ENCODE results near the gene ARPP19. TPM values are rescaled to one million over a fixed set of nuclear protein-coding genes. Genes with fewer than 3 reads are reported as not detected.
A peak's percentile ranks its signal among the peaks of the same experiment; 100 is the strongest.
"Not testable (repeated sequence)": the region's sequence is repeated elsewhere in the genome, so short reads cannot be mapped to it uniquely, and the experiment has no call there.

The ARPP19 gene
- polyA plus RNA-seq, 1 of the 3 experiments (the other 2 are of a cell fraction) = 29.0 TPM

GRCh38 chr15:52565417-52566358, 3.1 kb downstream of the ARPP19 start:
- DNase-seq; H3K4me3 ChIP-seq (ENCODE audit: low read depth in 2 of 2, low read length in 1 of 2); H2AFZ ChIP-seq (ENCODE audit: low read depth); H3K9ac ChIP-seq; H3K36me3 ChIP-seq (replicated peaks in 1 of 2; ENCODE audit: control insufficient read depth in 1 of 2, insufficient read depth in 2 of 2, low read length in 1 of 2); H3K9me3 ChIP-seq; H3K27me3 ChIP-seq (ENCODE audit: insufficient read depth); H3K27ac ChIP-seq (ENCODE audit: low read depth in 2 of 2, low read length in 1 of 2); H3K9me2 ChIP-seq; H3F3A ChIP-seq (replicated peaks; ENCODE audit: insufficient read depth); POLR2A ChIA-PET: not testable (repeated sequence)
- 0 out of 2 replicates have a peak overlapping the region, but pooled peaks have one; percentile 20 for H3K4me2 ChIP-seq
- WGBS (ENCODE audit: low lambda C conversion rate) = 93% methylated on average over 13 of the region's 13 CpGs
- H3K4me1 ChIP-seq (ENCODE audit: control insufficient read depth in 1 of 2, insufficient read depth in 2 of 2, low read depth in 1 of 2, low read length in 1 of 2) = peaks cover 5 to 10% of the 10 kb centered on the region in 2 experiments; a peak in 3 of 4 replicates
- peaks cover 80% of the 10 kb centered on the region for H3K79me2 ChIP-seq (ENCODE audit: insufficient read depth)
- peaks cover 70% of the 10 kb centered on the region for H4K20me1 ChIP-seq (ENCODE audit: insufficient read depth)
- CTCF ChIA-PET = interaction anchor here (1.2 kb wide), 1 partner anchor 32 kb away, joined by 3 read pairs; no protein-coding TSS in a partner anchor

DNA sequence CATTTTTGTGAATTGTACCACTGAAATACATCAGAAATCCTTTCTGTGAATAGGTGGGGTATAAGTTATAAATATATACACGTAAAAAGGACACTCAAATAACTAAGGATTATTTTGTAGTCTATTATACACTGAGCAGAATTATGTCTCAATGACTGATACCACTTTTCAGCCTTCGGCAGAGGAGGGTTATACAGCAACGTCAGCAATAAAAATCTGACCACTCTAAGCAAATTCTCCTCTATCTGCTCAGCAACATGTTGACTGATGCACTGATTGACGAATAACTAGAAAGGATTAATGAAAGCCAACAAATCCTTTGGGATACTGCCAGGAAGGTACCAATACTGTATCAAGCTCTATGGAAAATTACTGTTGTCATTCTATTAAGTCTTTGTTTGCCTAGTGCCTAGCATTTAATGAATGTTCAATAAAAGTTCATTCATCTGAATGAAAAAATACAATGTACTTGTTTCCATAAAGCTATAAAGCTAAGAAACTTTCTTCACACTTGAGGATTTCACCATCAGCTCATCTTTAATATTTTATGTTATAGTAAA, 5.2 kb downstream of the ARPP19 start:
- H3K36me3 ChIP-seq (replicated peaks in 1 of 2; ENCODE audit: control insufficient read depth in 1 of 2, insufficient read depth in 2 of 2, low read length in 1 of 2) = peaks cover 3 to 13% of the 10 kb centered on the region in 2 experiments
- H3K4me3 ChIP-seq (ENCODE audit: low read depth in 2 of 2, low read length in 1 of 2) = no peak overlapping the region
- no peaks in the 10 kb centered on the region for H3K9me2 ChIP-seq
- no peak overlapping the region for H3K9ac ChIP-seq
- peaks cover 5 to 12% of the 10 kb centered on the region in 2 experiments; a peak in 3 of 4 replicates for H3K4me1 ChIP-seq (ENCODE audit: control insufficient read depth in 1 of 2, insufficient read depth in 2 of 2, low read depth in 1 of 2, low read length in 1 of 2)
- peaks cover 100% of the 10 kb centered on the region for H3K79me2 ChIP-seq (ENCODE audit: insufficient read depth)
- H2AFZ ChIP-seq (ENCODE audit: low read depth) = no peak overlapping the region
- H3K4me2 ChIP-seq = no peak overlapping the region
- DNase-seq = no peak
- 88% methylated on average over 4 of the region's 4 CpGs for WGBS (ENCODE audit: low lambda C conversion rate)
- CTCF ChIA-PET = no interaction called here
- peaks cover 91% of the 10 kb centered on the region for H4K20me1 ChIP-seq (ENCODE audit: insufficient read depth)
- TF ChIP-seq USF2 (IDR thresholded peaks at IDR 0.05; ENCODE audit: borderline replicate concordance, low read depth, low read length) (no peak), ELF1 (IDR thresholded peaks at IDR 0.05) (no peak)
- POLR2A ChIA-PET = no interaction called here
- H3K27me3 ChIP-seq (ENCODE audit: insufficient read depth) = no peaks in the 10 kb centered on the region
- H3K27ac ChIP-seq (ENCODE audit: low read depth in 2 of 2, low read length in 1 of 2) = no peak overlapping the region
- H3F3A ChIP-seq (replicated peaks; ENCODE audit: insufficient read depth) = peaks cover 12% of the 10 kb centered on the region
- H3K9me3 ChIP-seq = no peaks in the 10 kb centered on the region

GRCh38 chr15:52559575-52559974, 9.3 kb downstream of the ARPP19 start:
- Histone ChIP-seq H3K4me3 (ENCODE audit: low read depth in 2 of 2, low read length in 1 of 2) (no peak overlapping the region), H4K20me1 (ENCODE audit: insufficient read depth) (peaks cover 76% of the 10 kb centered on the region), H3K9me3 (no peaks in the 10 kb centered on the region), H3K9me2 (no peaks in the 10 kb centered on the region), H3K4me2 (no peak overlapping the region), H3K9ac (no peak overlapping the region), H3K79me2 (ENCODE audit: insufficient read depth) (peaks cover 99% of the 10 kb centered on the region), H3K27me3 (ENCODE audit: insufficient read depth) (no peaks in the 10 kb centered on the region), H3K4me1 (ENCODE audit: control insufficient read depth in 1 of 2, insufficient read depth in 2 of 2, low read depth in 1 of 2, low read length in 1 of 2) (peaks cover 13 to 16% of the 10 kb centered on the region in 2 experiments; a peak in 3 of 4 replicates), H3K27ac (ENCODE audit: low read depth in 2 of 2, low read length in 1 of 2) (peak overlapping the region in 1 of 2 experiments; percentile 2; a peak in 1 of 4 replicates), H3K36me3 (replicated peaks in 1 of 2; ENCODE audit: control insufficient read depth in 1 of 2, insufficient read depth in 2 of 2, low read length in 1 of 2) (peaks cover 25 to 39% of the 10 kb centered on the region in 2 experiments), H3F3A (replicated peaks; ENCODE audit: insufficient read depth) (peaks cover 19% of the 10 kb centered on the region), H2AFZ (ENCODE audit: low read depth) (no peak overlapping the region)
- no peak for DNase-seq
- POLR2A ChIA-PET = no interaction called here
- CTCF ChIA-PET = interaction anchor here (0.6 to 1.6 kb wide), 3 partner anchors 90 to 229 kb away, joined by 3 to 4 read pairs (median 3); no protein-coding TSS in a partner anchor
- no peak for TF ChIP-seq SMC3 (IDR thresholded peaks at IDR 0.05; ENCODE audit: low read depth, low read length)
- TF ChIP-seq NFIC (IDR thresholded peaks at IDR 0.05; ENCODE audit: borderline replicate concordance) = no peak
- no peak for TF ChIP-seq IRF3 (IDR thresholded peaks at IDR 0.05; ENCODE audit: low read depth, low read length)
- TF ChIP-seq TCF12 (IDR thresholded peaks at IDR 0.05) = no peak
- no peak for TF ChIP-seq POLR2AphosphoS5 (IDR thresholded peaks at IDR 0.05; ENCODE audit: low read depth, low read length)
- TF ChIP-seq TAF1 (IDR thresholded peaks at IDR 0.05; ENCODE audit: borderline replicate concordance, low read depth, low read length) = no peak
- no peak for TF ChIP-seq ZBTB33 (IDR thresholded peaks at IDR 0.05; ENCODE audit: borderline replicate concordance, low read depth)
- no peak for TF ChIP-seq RAD21 (IDR thresholded peaks at IDR 0.05; ENCODE audit: low read length)
- no peak for TF ChIP-seq SIN3A (IDR thresholded peaks at IDR 0.05; ENCODE audit: borderline replicate concordance, low read depth, low read length)
- 82% methylated on average over 2 of the region's 2 CpGs for WGBS (ENCODE audit: low lambda C conversion rate)
